Liver (tissue), 9 donors: Measurements from ENCODE around the gene ARGLU1. TPM values are rescaled to one million over a fixed set of nuclear protein-coding genes. Genes with fewer than 3 reads are reported as not detected.

Experiments
- DNase-seq: peaks from one replicate; pipeline ENCODE4 v3.0.0-alpha.2; 2017; ENCODE audit warnings: low spot score
- H3K27ac ChIP-seq, 2 donors: one replicate each; pipeline ENCODE4 v1.7.0; 2013; ENCODE audit warnings: inconsistent platforms in 2 of 2, low read length in 2 of 2, control low read depth in 1 of 2, low read depth in 1 of 2, mild to moderate bottlenecking in 1 of 2
- H3K27me3 ChIP-seq, 4 donors: one replicate each; pipeline versions ENCODE4 v1.6.1 to v1.7.0; 2013; ENCODE audit warnings: low read length in 3 of 4, inconsistent platforms in 1 of 4, mild to moderate bottlenecking in 1 of 4, moderate library complexity in 1 of 4; ENCODE audit not compliant: control insufficient read depth in 4 of 4, insufficient read depth in 4 of 4
- H3K36me3 ChIP-seq, 4 donors: one replicate each; pipeline versions ENCODE4 v1.6.1 to v1.7.0; 2013; ENCODE audit warnings: low read length in 3 of 4, mild to moderate bottlenecking in 3 of 4, low read depth in 1 of 4, moderate library complexity in 1 of 4; ENCODE audit not compliant: control insufficient read depth in 4 of 4, insufficient read depth in 3 of 4
- H3K4me1 ChIP-seq, 4 donors: one replicate each; pipeline versions ENCODE4 v1.6.1 to v1.7.0; 2013; ENCODE audit warnings: low read length in 3 of 4, mild to moderate bottlenecking in 3 of 4, moderate library complexity in 1 of 4; ENCODE audit not compliant: control insufficient read depth in 4 of 4, insufficient read depth in 4 of 4
- H3K4me3 ChIP-seq, 3 donors: one replicate each; pipeline versions ENCODE4 v1.6.1 to v1.7.0; 2013; ENCODE audit warnings: low read length in 3 of 3, control low read depth in 1 of 3, low read depth in 1 of 3, mild to moderate bottlenecking in 1 of 3
- H3K9ac ChIP-seq, 2 donors: one replicate each; pipeline ENCODE4 v1.7.0; 2013; ENCODE audit warnings: low read length in 2 of 2, mild to moderate bottlenecking in 2 of 2, moderate library complexity in 2 of 2, control low read depth in 1 of 2, low read depth in 1 of 2
- H3K9me3 ChIP-seq, 4 donors: one replicate each; pipeline versions ENCODE4 v1.6.1 to v1.7.0; 2013; ENCODE audit warnings: low read length in 3 of 4; ENCODE audit not compliant: control insufficient read depth in 4 of 4
- EGR1 ChIP-seq, 2 donors: IDR thresholded peaks; 2 replicates each; pipeline ENCODE4 v1.6.1; 2016 to 2018; ENCODE audit warnings: antibody characterized with exemption in 2 of 2, low read depth in 2 of 2
- FOXA1 ChIP-seq: IDR thresholded peaks from 2 replicates; pipeline ENCODE4 v1.6.1; 2016; ENCODE audit warnings: antibody characterized with exemption
- FOXA2 ChIP-seq: IDR thresholded peaks from 2 replicates; pipeline ENCODE4 v1.6.1; 2016; ENCODE audit warnings: antibody characterized with exemption
- HNF4A ChIP-seq, 2 donors: conservative IDR thresholded peaks; 2 replicates each; pipeline ENCODE4 v1.6.1; 2016; ENCODE audit warnings: antibody characterized with exemption in 2 of 2, mild to moderate bottlenecking in 2 of 2
- HNF4G ChIP-seq: IDR thresholded peaks from 2 replicates; pipeline ENCODE4 v1.6.1; 2016; ENCODE audit warnings: antibody characterized with exemption
- JUND ChIP-seq, 2 donors: IDR thresholded peaks; 2 replicates each; pipeline ENCODE4 v1.6.1; 2016; ENCODE audit warnings: antibody characterized with exemption in 2 of 2
- RAD21 ChIP-seq, 2 donors: IDR thresholded peaks; 2 replicates each; pipeline ENCODE4 v1.6.1; 2016; ENCODE audit warnings: antibody characterized with exemption in 2 of 2, mild to moderate bottlenecking in 2 of 2
- RXRA ChIP-seq, 2 donors: IDR thresholded peaks; 2 replicates each; pipeline ENCODE4 v1.6.1; 2017 to 2018; ENCODE audit warnings: antibody characterized with exemption in 2 of 2, mild to moderate bottlenecking in 1 of 2
- SP1 ChIP-seq: IDR thresholded peaks from 2 replicates; pipeline ENCODE4 v1.6.1; 2018; ENCODE audit warnings: antibody characterized with exemption, mild to moderate bottlenecking
- TAF1 ChIP-seq: conservative IDR thresholded peaks from 2 replicates; pipeline ENCODE4 v1.6.1; 2016; ENCODE audit warnings: antibody characterized with exemption, mild to moderate bottlenecking
- YY1 ChIP-seq: IDR thresholded peaks from 2 replicates; pipeline ENCODE4 v1.6.1; 2016; ENCODE audit warnings: antibody characterized with exemption, mild to moderate bottlenecking
- WGBS: extraction: QIAGEN DNeasy Blood & Tissue Kit; methylation state at CpG from one replicate; pipeline ENCODE4 v1.1.7; 2013; 5-methylcytosine and 5-hydroxymethylcytosine counted together
- polyA plus RNA-seq, 2 donors: library from polyadenylated mRNA; stranded (reverse) in 1 of 2; unstranded in 1 of 2; fragments of 200-250 nt in 1 of 2; fragments of >200 nt in 1 of 2; fragmentation: Nextera tagmentation in 1 of 2; extraction: Ambion mirVana in 1 of 2; gene quantifications; one replicate each; pipeline versions ENCODE4 v1.2.1 to v1.2.3, GENCODE V29; 2013 to 2015
- total RNA-seq, 2 donors: library from RNA; depleted of rRNA; stranded (reverse); fragments of >200 nt; gene quantifications; one replicate each; pipeline ENCODE4 v1.2.3, GENCODE V29; 2014
- TF ChIP-seq, protein P1 (sequence below): IDR thresholded peaks from 2 replicates; pipeline ENCODE4 v1.6.1; 2016; ENCODE audit warnings: antibody characterized with exemption
- TF ChIP-seq, protein P2 (sequence below): IDR thresholded peaks from 2 replicates; pipeline ENCODE4 v1.6.1; 2016; ENCODE audit warnings: antibody characterized with exemption
- TF ChIP-seq, protein P3 (sequence below): IDR thresholded peaks from 2 replicates; pipeline ENCODE4 v1.6.1; 2016; ENCODE audit warnings: antibody characterized with exemption
- TF ChIP-seq, protein P4 (sequence below): IDR thresholded peaks from 2 replicates; pipeline ENCODE4 v1.6.1; 2016; ENCODE audit warnings: antibody characterized with exemption, mild to moderate bottlenecking
- TF ChIP-seq, protein P5 (sequence below): fragments of 150-350 bp; IDR thresholded peaks from 2 replicates; pipeline ENCODE4 v1.5.1; 2017; ENCODE audit warnings: improper control_type of control experiment, low read depth, low read length; ENCODE audit not compliant: missing input control
- donor health status: healthy.
- donor health status: healthy.
- donor health status: healthy.
- donor health status: healthy.
- donor health status: healthy.

Gene ARGLU1
- total and polyA plus RNA-seq, 4 donors: 16.7 to 50.8 (median 30.1) TPM

GRCh38 chr13:106550570-106551135, 17.3 kb downstream of the ARGLU1 start:
- DNase-seq: no peak
- no peaks in the 10 kb centered on the region for H3K27me3 ChIP-seq
- no peaks in the 10 kb centered on the region for H3K9me3 ChIP-seq
- no peak overlapping the region for H3K4me3 ChIP-seq
- TF ChIP-seq, protein P1, sequence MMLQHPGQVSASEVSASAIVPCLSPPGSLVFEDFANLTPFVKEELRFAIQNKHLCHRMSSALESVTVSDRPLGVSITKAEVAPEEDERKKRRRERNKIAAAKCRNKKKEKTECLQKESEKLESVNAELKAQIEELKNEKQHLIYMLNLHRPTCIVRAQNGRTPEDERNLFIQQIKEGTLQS: no peak
- TF ChIP-seq JUND (IDR thresholded peaks at IDR 0.05): no peak
- no peak for TF ChIP-seq TAF1
- TF ChIP-seq RAD21 (IDR thresholded peaks at IDR 0.05): no peak
- TF ChIP-seq FOXA1: no peak
- no peak for TF ChIP-seq FOXA2
- TF ChIP-seq, protein P2, sequence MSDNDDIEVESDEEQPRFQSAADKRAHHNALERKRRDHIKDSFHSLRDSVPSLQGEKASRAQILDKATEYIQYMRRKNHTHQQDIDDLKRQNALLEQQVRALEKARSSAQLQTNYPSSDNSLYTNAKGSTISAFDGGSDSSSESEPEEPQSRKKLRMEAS: no peak
- no peak for TF ChIP-seq HNF4A (conservative IDR thresholded peaks at IDR 0.05)
- no peak for TF ChIP-seq SP1
- TF ChIP-seq, protein P3, sequence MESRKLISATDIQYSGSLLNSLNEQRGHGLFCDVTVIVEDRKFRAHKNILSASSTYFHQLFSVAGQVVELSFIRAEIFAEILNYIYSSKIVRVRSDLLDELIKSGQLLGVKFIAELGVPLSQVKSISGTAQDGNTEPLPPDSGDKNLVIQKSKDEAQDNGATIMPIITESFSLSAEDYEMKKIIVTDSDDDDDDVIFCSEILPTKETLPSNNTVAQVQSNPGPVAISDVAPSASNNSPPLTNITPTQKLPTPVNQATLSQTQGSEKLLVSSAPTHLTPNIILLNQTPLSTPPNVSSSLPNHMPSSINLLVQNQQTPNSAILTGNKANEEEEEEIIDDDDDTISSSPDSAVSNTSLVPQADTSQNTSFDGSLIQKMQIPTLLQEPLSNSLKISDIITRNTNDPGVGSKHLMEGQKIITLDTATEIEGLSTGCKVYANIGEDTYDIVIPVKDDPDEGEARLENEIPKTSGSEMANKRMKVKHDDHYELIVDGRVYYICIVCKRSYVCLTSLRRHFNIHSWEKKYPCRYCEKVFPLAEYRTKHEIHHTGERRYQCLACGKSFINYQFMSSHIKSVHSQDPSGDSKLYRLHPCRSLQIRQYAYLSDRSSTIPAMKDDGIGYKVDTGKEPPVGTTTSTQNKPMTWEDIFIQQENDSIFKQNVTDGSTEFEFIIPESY: no peak
- no peak for TF ChIP-seq YY1
- TF ChIP-seq, protein P4, sequence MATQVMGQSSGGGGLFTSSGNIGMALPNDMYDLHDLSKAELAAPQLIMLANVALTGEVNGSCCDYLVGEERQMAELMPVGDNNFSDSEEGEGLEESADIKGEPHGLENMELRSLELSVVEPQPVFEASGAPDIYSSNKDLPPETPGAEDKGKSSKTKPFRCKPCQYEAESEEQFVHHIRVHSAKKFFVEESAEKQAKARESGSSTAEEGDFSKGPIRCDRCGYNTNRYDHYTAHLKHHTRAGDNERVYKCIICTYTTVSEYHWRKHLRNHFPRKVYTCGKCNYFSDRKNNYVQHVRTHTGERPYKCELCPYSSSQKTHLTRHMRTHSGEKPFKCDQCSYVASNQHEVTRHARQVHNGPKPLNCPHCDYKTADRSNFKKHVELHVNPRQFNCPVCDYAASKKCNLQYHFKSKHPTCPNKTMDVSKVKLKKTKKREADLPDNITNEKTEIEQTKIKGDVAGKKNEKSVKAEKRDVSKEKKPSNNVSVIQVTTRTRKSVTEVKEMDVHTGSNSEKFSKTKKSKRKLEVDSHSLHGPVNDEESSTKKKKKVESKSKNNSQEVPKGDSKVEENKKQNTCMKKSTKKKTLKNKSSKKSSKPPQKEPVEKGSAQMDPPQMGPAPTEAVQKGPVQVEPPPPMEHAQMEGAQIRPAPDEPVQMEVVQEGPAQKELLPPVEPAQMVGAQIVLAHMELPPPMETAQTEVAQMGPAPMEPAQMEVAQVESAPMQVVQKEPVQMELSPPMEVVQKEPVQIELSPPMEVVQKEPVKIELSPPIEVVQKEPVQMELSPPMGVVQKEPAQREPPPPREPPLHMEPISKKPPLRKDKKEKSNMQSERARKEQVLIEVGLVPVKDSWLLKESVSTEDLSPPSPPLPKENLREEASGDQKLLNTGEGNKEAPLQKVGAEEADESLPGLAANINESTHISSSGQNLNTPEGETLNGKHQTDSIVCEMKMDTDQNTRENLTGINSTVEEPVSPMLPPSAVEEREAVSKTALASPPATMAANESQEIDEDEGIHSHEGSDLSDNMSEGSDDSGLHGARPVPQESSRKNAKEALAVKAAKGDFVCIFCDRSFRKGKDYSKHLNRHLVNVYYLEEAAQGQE: no peak
- no peak for TF ChIP-seq HNF4G
- TF ChIP-seq, protein P5, sequence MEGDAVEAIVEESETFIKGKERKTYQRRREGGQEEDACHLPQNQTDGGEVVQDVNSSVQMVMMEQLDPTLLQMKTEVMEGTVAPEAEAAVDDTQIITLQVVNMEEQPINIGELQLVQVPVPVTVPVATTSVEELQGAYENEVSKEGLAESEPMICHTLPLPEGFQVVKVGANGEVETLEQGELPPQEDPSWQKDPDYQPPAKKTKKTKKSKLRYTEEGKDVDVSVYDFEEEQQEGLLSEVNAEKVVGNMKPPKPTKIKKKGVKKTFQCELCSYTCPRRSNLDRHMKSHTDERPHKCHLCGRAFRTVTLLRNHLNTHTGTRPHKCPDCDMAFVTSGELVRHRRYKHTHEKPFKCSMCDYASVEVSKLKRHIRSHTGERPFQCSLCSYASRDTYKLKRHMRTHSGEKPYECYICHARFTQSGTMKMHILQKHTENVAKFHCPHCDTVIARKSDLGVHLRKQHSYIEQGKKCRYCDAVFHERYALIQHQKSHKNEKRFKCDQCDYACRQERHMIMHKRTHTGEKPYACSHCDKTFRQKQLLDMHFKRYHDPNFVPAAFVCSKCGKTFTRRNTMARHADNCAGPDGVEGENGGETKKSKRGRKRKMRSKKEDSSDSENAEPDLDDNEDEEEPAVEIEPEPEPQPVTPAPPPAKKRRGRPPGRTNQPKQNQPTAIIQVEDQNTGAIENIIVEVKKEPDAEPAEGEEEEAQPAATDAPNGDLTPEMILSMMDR: no peak
- H3K9ac ChIP-seq: no peak overlapping the region
- peaks cover 0 to 2% (median 0%) of the 10 kb centered on the region in 4 donors for H3K4me1 ChIP-seq
- peaks cover 2 to 31% (median 18%) of the 10 kb centered on the region in 4 donors for H3K36me3 ChIP-seq
- 87% methylated on average over 4 of the region's 4 CpGs for WGBS
- H3K27ac ChIP-seq: no peak overlapping the region

GRCh38 chr13:106548064-106548696, 19.8 kb downstream of the ARGLU1 start:
- TF ChIP-seq, protein P1: no peak
- TF ChIP-seq RXRA (IDR thresholded peaks at IDR 0.05) (no peak), SP1 (no peak), FOXA1 (no peak), TAF1 (no peak), EGR1 (IDR thresholded peaks at IDR 0.05; ENCODE audit: low read depth in 2 of 2) (no peak), YY1 (no peak), FOXA2 (no peak)
- TF ChIP-seq, protein P3: no peak
- TF ChIP-seq, protein P2: no peak
- no peak for DNase-seq
- H3K36me3 ChIP-seq: peaks cover 2 to 22% (median 14%) of the 10 kb centered on the region in 4 donors
- no peak overlapping the region for H3K4me3 ChIP-seq
- 90% methylated on average over 3 of the region's 3 CpGs for WGBS
- H3K27me3 ChIP-seq: no peaks in the 10 kb centered on the region
- no peaks in the 10 kb centered on the region for H3K9me3 ChIP-seq
- no peak overlapping the region for H3K9ac ChIP-seq
- no peak overlapping the region for H3K27ac ChIP-seq
- H3K4me1 ChIP-seq: no peaks in the 10 kb centered on the region
